ENCODE measurements around the gene TMEM45A.
"Not testable (repeated sequence)": the region's sequence is repeated elsewhere in the genome, so short reads cannot be mapped to it uniquely, and the experiment has no call there.

Gene TMEM45A

DNA sequence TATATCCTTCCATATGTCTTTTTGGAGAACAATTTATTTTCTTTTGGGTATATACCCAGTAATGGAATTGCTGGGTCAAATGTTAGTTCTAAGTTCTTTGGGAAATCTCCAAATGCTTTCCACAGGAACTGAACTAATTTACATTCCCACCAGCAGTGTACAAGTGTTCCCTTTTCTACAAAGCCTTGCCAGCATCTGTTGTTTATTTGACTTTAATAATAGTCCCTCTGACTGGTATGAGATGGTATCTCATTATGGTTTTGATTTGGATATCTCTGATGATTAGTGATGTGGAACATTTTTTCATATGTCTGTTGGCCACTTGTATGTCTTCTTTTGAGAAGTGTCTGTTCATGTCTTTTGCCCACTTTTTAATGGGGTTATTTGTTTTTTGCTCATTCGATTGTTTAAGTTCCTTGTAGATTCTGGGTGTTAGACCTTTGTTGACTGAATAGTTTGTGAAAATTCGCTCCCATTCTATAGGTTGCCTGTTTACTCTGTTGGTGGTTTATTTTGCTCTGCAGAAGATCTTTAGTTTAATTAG is 48.4 kb downstream of the TMEM45A start:
- Histone ChIP-seq H3K36me3 (replicated peaks) (no peaks in the 10 kb centered on the region), H3K4me3 (ENCODE audit: low read depth, low read length) (no peak overlapping the region), H3K27me3 (replicated peaks) (no peaks in the 10 kb centered on the region), H3K27ac (no peak overlapping the region)
- no peak for DNase-seq
- in situ Hi-C loops (cut with HindIII; ENCODE audit: low pct_ligation_motif_present, low sequenced_read_pairs) = no loop called here
- TF ChIP-seq CTCF (IDR thresholded peaks at IDR 0.05; ENCODE audit: low read depth, low read length, missing control alignments) = no peak

GRCh38 chr3:100541428-100541827 is 49.0 kb downstream of the TMEM45A start:
- H3K4me3 ChIP-seq (ENCODE audit: low read depth, low read length); H3K36me3 ChIP-seq (replicated peaks); H3K27me3 ChIP-seq (replicated peaks); H3K27ac ChIP-seq; in situ Hi-C loops (cut with HindIII; ENCODE audit: low pct_ligation_motif_present, low sequenced_read_pairs); DNase-seq: not testable (repeated sequence)

DNA sequence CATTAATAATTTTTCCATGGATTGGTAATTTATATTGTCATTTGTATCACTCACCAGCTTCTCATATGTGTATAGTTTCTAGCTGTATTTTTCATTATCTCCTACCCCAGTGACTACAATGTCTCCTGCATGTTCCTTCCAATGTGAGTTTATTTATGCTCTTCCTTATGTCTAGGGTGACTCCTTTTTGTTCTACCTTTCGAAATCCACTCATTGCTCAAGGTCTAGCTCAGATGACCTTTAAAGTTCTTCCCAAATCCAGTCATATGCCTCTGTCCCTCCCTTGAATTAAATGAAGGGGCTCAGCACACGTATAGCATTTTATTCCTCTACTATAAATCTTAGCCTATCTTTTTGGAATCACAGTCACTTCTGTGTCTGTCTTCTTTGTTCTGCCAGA is 53.0 kb downstream of the TMEM45A start:
- Histone ChIP-seq H3K27ac (no peak overlapping the region), H3K36me3 (replicated peaks) (no peaks in the 10 kb centered on the region), H3K27me3 (replicated peaks) (no peaks in the 10 kb centered on the region), H3K4me3 (ENCODE audit: low read depth, low read length) (no peak overlapping the region)
- no peak for TF ChIP-seq CTCF (IDR thresholded peaks at IDR 0.05; ENCODE audit: low read depth, low read length, missing control alignments)
- no peak for DNase-seq
- in situ Hi-C loops (cut with HindIII; ENCODE audit: low pct_ligation_motif_present, low sequenced_read_pairs) = no loop called here

DNA sequence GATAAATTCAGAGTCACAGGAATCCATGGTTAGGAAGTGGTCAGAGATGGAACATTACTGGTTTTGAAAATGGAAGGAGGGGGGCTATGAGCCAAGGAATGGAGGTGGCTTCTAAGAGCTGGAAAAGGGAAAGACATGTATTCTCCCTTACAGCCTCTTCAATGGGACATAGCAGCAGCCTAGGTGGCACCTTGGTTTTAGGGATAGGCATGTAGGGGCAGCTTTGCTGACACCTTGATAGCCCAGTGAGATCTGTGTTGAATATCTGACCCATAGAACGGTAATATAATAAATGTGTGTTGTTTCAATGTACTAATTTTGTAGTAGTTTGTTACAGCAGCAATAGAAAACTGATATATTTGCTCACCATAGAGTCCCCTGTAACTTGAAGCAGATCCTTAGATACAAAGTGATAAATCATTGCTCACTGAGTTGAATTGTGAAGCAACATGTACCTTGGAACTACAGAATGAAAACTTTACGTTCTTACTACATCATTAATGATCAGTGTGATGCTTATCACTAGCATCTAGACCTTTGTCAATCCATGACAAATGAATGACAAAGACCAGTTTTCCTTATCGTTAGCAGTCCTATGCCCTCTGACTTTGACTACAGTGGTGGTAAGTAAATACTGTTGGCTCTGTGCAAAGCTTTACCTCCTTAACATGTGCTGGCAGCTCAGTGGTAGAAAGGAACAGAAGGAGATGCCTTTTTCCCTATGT is 53.8 kb downstream of the TMEM45A start:
- in situ Hi-C loops (cut with HindIII; ENCODE audit: low pct_ligation_motif_present, low sequenced_read_pairs) = no loop called here
- Histone ChIP-seq H3K27ac (no peak overlapping the region), H3K4me3 (ENCODE audit: low read depth, low read length) (no peak overlapping the region), H3K36me3 (replicated peaks) (no peaks in the 10 kb centered on the region), H3K27me3 (replicated peaks) (no peaks in the 10 kb centered on the region)
- no peak for TF ChIP-seq CTCF (IDR thresholded peaks at IDR 0.05; ENCODE audit: low read depth, low read length, missing control alignments)
- no peak for DNase-seq

GRCh38 chr3:100548053-100548452 is 55.6 kb downstream of the TMEM45A start:
- Histone ChIP-seq H3K27me3 (replicated peaks) (no peaks in the 10 kb centered on the region), H3K4me3 (ENCODE audit: low read depth, low read length) (no peak overlapping the region), H3K27ac (no peak overlapping the region), H3K36me3 (replicated peaks) (no peaks in the 10 kb centered on the region)
- no peak for TF ChIP-seq CTCF (IDR thresholded peaks at IDR 0.05; ENCODE audit: low read depth, low read length, missing control alignments)
- DNase-seq = no peak
- in situ Hi-C loops (cut with HindIII; ENCODE audit: low pct_ligation_motif_present, low sequenced_read_pairs) = no loop called here

- no peak overlapping the region for H3K27ac ChIP-seq
- TF ChIP-seq CTCF (IDR thresholded peaks at IDR 0.05; ENCODE audit: low read depth, low read length, missing control alignments) = no peak
- H3K27me3 ChIP-seq (replicated peaks) = no peaks in the 10 kb centered on the region
- no peaks in the 10 kb centered on the region for H3K36me3 ChIP-seq (replicated peaks)
- in situ Hi-C loops (cut with HindIII; ENCODE audit: low pct_ligation_motif_present, low sequenced_read_pairs) = no loop called here
- DNase-seq = no peak
- H3K4me3 ChIP-seq (ENCODE audit: low read depth, low read length) = no peak overlapping the region
Observed at GRCh38 chr3:100553618-100554372, 61.4 kb downstream of the TMEM45A start.

All from brain microvascular endothelial cell (primary cell).